IPS-11a (cell line): ENCODE data around the gene RAB11FIP2.
A peak's percentile ranks its signal among the peaks of the same experiment; 100 is the strongest.
"Not testable (repeated sequence)": the region's sequence is repeated elsewhere in the genome, so short reads cannot be mapped to it uniquely, and the experiment has no call there.

Experiments
- H3K4me3 ChIP-seq: one replicate; pipeline ENCODE4 v1.5.1; 2013; ENCODE audit warnings: low read depth, low read length, control low read depth

RAB11FIP2 gene, protein sequence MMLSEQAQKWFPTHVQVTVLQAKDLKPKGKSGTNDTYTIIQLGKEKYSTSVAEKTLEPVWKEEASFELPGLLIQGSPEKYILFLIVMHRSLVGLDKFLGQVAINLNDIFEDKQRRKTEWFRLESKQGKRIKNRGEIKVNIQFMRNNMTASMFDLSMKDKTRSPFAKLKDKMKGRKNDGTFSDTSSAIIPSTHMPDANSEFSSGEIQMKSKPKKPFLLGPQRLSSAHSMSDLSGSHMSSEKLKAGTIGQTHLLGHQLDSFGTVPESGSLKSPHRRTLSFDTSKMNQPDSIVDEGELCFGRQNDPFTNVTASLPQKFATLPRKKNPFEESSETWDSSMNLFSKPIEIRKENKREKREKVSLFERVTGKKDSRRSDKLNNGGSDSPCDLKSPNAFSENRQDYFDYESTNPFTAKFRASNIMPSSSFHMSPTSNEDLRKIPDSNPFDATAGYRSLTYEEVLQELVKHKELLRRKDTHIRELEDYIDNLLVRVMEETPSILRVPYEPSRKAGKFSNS

DNA sequence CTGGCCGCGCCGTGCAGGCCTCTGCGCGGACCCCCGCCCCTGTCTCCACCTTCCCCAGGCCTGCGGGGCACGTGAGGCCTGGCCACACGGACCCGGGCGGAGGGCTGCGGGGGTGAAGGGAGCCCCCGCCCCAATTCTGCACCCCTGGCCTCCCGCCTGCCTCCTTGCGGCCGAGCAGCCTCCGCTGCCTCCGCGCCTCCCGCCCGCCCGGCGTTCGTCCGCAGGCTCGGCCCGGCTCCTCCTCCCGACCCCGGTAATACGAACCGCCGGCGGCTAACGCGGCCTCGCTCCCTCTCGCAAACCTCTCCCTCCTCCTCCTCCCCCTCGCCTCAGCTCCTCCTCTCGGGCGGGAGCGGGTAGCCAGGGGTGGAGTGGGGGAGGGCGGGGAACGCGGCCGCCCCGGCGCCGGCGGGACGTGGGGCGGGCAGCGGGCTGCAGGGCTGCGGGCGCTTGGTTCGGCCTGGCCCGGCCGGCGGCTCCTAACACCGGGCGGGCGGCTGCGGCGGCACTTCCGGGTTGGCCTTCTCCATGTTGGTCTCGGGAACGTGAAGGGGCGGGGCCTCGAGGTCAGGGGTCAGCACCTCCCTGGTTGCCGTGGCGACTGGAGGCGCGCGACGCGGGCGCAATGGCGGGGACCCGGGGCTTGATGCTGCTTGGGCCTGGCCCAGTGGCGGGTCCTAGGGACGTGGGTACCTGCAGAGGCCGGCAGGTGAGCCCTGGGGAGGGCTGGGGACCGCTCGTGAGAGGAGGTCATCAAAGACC is at the start of gene RAB11FIP2:
RAB11FIP2 (minus strand) TSS at position 547 of the 762 bp plus-strand sequence. CDS start 778 bp downstream, outside the sequence.
- peak within 1 kb of the TSS; percentile 73 for H3K4me3 ChIP-seq

DNA sequence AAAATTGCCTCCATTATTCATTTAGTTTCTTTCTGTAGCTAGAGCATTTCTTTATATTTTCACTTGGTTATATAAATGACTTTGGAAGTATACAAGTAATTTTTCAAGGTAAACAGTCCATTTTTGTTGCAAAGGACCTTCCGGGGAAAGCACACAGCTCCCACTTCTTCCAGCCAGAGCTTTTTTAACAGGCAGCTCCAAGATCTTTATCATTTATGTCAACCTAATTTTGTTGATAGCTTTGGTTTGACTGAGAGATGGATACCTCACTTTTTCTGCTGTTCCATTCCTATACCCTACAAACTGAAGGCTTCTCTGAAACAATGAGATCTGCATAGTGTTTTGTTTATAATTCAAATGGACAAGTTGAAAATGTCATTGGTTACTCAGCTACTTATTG is 49.3 kb upstream of the RAB11FIP2 start:
- no peak overlapping the region for H3K4me3 ChIP-seq

DNA sequence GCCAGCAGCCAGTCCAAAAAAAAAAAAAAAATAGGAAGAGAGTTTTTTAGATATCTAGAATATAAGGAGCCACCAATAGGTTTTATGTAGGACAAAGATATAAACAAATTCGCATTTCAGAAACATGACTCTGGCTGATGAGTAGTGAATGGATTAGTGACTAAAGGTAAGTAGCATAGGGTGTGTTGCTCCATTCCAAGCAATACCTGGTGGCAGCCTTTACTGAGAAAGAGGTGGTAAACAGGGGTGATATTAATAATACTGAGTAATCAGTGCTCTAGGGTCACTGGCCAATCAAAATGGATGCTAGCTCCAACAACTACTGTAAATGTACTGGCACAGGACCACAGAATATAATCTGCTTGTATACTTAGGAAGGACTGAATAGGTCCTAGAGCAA is 45.5 kb upstream of the RAB11FIP2 start:
- no peak overlapping the region for H3K4me3 ChIP-seq

DNA sequence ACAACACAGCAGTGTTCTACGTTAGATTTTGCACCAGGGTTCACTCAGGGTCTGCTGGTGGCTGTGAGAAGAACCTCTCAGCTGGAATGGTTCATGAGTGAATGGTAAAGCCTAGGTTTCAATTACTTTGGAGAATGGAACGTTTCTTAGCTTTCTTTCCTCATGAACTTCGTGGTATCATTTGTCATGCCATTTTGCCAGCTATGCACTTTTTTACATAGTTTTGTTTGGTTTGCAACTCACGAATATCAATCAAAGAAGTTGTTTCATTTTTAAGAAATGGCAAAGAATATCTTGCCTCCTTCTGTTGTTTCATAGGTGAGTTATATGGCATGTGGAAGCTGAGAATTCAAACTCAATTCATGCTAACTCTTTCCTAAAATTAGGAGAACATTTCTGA is 34.1 kb upstream of the RAB11FIP2 start:
- no peak overlapping the region for H3K4me3 ChIP-seq

GRCh38 chr10:118076705-118077104 is 30.0 kb upstream of the RAB11FIP2 start:
- no peak overlapping the region for H3K4me3 ChIP-seq

- H3K4me3 ChIP-seq = no peak overlapping the region
Observed at GRCh38 chr10:118072840-118073239, 26.1 kb upstream of the RAB11FIP2 start.

- not testable (repeated sequence) for H3K4me3 ChIP-seq
Observed at GRCh38 chr10:118067389-118067788, 20.6 kb upstream of the RAB11FIP2 start.

DNA sequence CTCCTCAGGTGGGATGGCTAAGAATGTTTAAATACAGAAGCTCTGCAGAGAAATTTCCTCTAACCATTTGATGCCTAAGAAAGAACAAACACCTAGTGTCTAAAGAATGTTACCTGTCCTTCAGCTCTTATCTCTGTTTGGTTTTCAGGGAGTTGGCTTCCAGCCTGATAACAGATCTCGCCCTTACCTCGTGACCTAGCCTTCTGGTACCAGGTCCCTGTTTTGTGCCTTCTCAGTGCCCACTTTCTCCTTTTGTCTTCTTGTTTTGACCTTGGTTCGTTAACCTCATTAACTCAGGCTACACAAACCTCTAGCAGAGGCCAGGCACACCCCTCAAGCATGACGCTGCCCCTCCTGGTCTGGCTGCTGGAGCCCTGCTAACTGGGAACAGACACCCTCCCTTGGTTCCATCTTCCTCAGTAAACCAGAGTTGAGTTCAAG is 16.1 kb upstream of the RAB11FIP2 start:
- no peak overlapping the region for H3K4me3 ChIP-seq

GRCh38 chr10:118058371-118058770 is 11.6 kb upstream of the RAB11FIP2 start:
- no peak overlapping the region for H3K4me3 ChIP-seq

- no peak overlapping the region for H3K4me3 ChIP-seq
Observed at GRCh38 chr10:118057361-118057760, 10.6 kb upstream of the RAB11FIP2 start.

DNA sequence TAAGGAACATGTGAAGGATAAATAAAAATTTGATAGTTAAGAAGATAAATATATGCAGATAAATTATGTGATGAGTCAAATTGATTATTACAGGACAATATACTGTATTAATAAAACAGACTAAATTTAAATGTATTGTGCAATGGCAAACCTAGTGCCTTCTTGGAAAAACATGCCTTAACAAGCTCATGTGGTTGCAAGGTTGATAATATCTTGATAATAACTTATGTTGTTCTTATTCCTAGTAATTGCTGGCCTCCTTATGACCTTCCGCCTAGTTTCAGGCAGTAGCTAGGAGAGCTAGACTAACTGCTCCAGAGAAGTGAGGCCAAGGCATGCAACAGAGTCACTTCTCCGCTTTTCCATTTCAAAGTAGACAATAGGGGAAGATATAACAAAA is 7.6 kb upstream of the RAB11FIP2 start:
- H3K4me3 ChIP-seq = no peak overlapping the region

- H3K4me3 ChIP-seq = no peak overlapping the region
Observed at GRCh38 chr10:118052816-118053215, 6.1 kb upstream of the RAB11FIP2 start.

GRCh38 chr10:118047880-118048279 is 1.1 kb upstream of the RAB11FIP2 start:
- H3K4me3 ChIP-seq = no peak overlapping the region

GRCh38 chr10:118047157-118047719 is 497 bp upstream of the RAB11FIP2 start:
- H3K4me3 ChIP-seq = peak overlapping the region; percentile 73

DNA sequence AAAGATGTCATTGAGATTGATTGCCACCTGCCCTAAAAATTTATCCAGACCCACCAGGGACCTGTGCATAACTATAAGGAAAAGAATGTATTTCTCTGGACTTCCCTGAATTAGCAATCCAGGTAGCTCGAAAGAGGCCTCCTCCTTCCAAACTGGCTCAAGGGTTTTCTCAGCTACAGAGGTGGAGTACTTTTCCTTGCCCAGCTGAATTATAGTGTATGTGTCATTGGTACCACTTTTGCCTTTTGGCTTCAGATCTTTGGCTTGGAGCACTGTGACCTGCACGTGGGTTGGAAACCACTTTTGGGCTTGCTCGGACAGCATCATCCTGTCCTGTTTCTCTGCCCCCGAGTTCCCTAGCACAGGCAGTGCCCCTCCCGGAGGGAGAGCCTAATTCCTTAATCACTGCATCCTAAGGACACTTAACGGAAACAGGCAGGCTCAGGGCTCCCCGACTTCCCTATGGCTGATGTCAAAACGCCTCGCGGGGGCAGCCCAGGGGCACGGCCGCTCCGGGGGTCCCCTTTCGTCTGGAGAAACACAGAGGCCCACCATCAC is 825 bp downstream of the RAB11FIP2 start:
- peak overlapping the region; percentile 73 for H3K4me3 ChIP-seq

DNA sequence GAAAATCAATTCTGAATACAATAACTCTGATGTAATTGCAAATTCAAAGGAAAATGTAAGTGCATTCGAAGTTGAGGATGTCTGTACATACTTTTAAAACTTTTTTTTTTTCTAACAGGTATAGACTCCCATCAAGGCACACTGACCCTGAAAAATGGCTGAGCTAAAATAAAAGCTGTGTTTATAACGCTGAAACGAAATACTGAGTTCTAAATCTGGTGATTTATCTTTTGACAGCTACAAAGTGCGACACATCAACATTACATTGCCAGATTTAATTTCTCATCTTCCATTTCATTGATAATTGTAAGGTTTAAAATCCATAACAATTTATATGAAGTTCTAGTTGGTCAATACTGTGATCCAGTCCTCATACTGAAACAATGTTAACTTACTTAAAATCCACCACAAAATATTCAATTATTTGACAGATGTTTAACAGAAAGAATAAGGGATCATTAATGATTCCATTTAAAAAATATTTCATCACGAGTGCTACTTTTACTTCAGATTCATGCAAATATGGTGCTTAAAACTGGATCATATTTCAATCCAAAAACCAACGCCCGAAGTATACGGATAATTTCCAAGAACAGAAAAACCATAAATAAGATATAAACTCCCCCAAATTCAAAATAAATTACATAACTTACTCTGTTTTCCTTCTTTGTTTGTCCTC is 1.4 kb downstream of the RAB11FIP2 start:
- H3K4me3 ChIP-seq = peak overlapping the region; percentile 73

- H3K4me3 ChIP-seq = no peak overlapping the region
Observed at GRCh38 chr10:118042827-118043242, 3.9 kb downstream of the RAB11FIP2 start.

DNA sequence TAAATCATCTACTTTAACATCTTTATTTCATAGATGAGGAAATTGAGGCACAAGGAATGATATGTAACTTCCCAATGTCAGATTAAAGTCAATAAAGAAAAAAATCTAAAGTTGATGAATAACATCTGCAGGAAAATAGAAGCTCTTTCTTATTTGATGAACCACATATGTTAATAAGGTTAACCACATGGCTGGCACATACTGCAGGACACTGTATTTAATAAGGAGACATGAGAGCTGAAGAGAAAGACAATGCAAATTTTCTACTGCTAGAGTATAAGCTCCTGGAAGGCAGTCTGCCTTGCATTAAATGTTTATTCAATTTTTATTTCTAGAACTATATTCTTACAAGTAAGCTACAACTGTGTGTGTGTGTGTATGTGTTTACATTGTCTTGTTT is 4.4 kb downstream of the RAB11FIP2 start:
- no peak overlapping the region for H3K4me3 ChIP-seq

- no peak overlapping the region for H3K4me3 ChIP-seq
Observed at GRCh38 chr10:118041316-118041715, 5.4 kb downstream of the RAB11FIP2 start.

DNA sequence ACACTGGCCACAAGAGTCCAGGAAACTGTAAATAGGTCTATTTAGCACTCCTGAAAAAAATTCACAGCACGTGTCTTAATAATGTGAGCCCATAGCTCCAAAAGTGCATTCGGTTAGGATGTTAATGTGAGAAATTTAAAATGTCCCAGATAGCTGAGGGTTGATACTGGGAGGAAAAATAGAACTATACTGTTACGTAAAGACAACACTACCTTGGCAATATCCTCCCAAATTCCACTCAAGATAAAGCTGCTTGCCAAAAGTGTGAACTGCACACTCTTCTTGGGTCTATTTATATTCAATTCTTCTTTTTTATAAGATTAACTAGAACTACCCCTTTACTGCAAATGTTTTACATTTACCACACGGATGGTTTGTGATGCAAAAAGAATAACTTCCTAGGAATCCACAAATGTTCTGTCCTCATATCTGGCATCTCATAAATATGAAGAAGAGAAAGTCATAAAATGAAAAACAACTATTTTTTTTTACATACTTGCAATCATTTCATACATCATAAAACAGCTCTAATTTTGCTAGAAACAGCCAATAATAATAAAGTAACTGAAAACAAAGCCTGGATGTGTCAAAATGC is 10.4 kb downstream of the RAB11FIP2 start:
- H3K4me3 ChIP-seq = no peak overlapping the region
